Muscle of leg (tissue), 11 donors: Measurements from ENCODE around the gene ETHE1. TPM values are rescaled to one million over a fixed set of nuclear protein-coding genes. Genes with fewer than 3 reads are reported as not detected.

Experiments used
- DNase-seq: peaks from one replicate; pipeline ENCODE4 v3.0.0; 2013
- H3K27ac ChIP-seq: one replicate; pipeline ENCODE4 v1.5.1; 2013; ENCODE audit warnings: mild to moderate bottlenecking, low read length, control low read depth
- H3K27me3 ChIP-seq: one replicate; pipeline ENCODE4 v1.6.1; 2013; ENCODE audit warnings: low read length; ENCODE audit not compliant: control insufficient read depth, insufficient read depth
- H3K36me3 ChIP-seq: one replicate; pipeline ENCODE4 v1.6.1; 2013; ENCODE audit warnings: low read length; ENCODE audit not compliant: control insufficient read depth, insufficient read depth
- H3K4me1 ChIP-seq: one replicate; pipeline ENCODE4 v1.6.1; 2013; ENCODE audit warnings: low read length; ENCODE audit not compliant: control insufficient read depth, insufficient read depth
- H3K4me3 ChIP-seq: one replicate; pipeline ENCODE4 v1.5.1; 2013; ENCODE audit warnings: low read length, control low read depth
- H3K9me3 ChIP-seq: replicated peaks from 2 replicates; pipeline ENCODE4 v1.6.1; 2013; ENCODE audit warnings: low read depth, low read length; ENCODE audit not compliant: control insufficient read depth
- WGBS: methylation state at CpG from one replicate; pipeline ENCODE4 v1.1.5; 2013; ENCODE audit warnings: missing lambda C conversion rate; ENCODE audit not compliant: insufficient coverage; 5-methylcytosine and 5-hydroxymethylcytosine counted together
- polyA plus RNA-seq, 8 donors: library from polyadenylated mRNA; unstranded; fragments of 120-200 nt; gene quantifications; one replicate each; pipeline versions ENCODE4 v1.2.1 to v1.2.3, GENCODE V29; 2013; ENCODE audit warnings: inconsistent platforms in 1 of 8, low replicate concordance in 1 of 8; ENCODE audit not compliant: insufficient read length in 8 of 8, insufficient read depth in 1 of 8
- total RNA-seq: library from RNA; stranded (reverse); fragments of 120-200 nt; gene quantifications from one replicate; pipeline ENCODE4 v1.2.4, GENCODE V29; 2013

The ETHE1 gene
- total and polyA plus RNA-seq, 9 donors = 12.0 to 22.5 (median 17.1) TPM

GRCh38 chr19:43467730-43468129 lies 59.3 kb downstream of the ETHE1 start:
- Histone ChIP-seq H3K36me3 (no peaks in the 10 kb centered on the region), H3K9me3 (no peaks in the 10 kb centered on the region), H3K27ac (no peak overlapping the region), H3K27me3 (peaks cover 17% of the 10 kb centered on the region), H3K4me1 (peaks cover 24% of the 10 kb centered on the region), H3K4me3 (no peak overlapping the region)
- no peak for DNase-seq
- whole genome bisulfite sequencing = 92% methylated on average over 2 of the region's 4 CpGs

- 65% methylated on average over 6 of the region's 6 CpGs for WGBS
- DNase-seq = no peak
- H3K27ac ChIP-seq = no peak overlapping the region
Measured at GRCh38 chr19:43467276-43467675, 59.7 kb downstream of the ETHE1 start.

DNA sequence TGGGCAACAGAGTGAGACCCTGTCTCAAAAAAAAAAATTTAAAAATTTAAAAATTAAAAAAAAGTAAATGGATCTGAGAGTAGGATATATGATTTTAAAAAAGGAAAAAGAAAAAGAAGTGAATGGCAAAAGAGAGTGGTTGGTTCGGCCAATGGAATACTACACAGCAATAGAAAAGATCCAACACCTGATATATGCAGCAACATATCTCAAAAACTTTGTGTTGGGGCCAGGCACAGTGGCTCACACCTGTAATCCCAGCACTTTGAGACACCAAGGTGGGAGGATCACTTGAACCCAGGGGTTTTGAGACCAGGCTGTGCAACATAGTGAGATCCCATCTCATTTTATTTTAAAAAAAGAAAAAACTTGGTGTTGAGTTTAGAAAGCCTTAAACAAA lies 60.2 kb downstream of the ETHE1 start:
- no peaks in the 10 kb centered on the region for H3K36me3 ChIP-seq
- no peak overlapping the region for H3K4me3 ChIP-seq
- WGBS = no CpG with 5 or more reads among the region's 1 CpG
- DNase-seq = no peak
- H3K27ac ChIP-seq = no peak overlapping the region
- H3K27me3 ChIP-seq = peaks cover 17% of the 10 kb centered on the region
- H3K4me1 ChIP-seq = peaks cover 24% of the 10 kb centered on the region
- H3K9me3 ChIP-seq = no peaks in the 10 kb centered on the region

More at GRCh38 chr19:43467276-43467675, 59.7 kb downstream of the ETHE1 start:
- H3K36me3 ChIP-seq = no peaks in the 10 kb centered on the region
- no peaks in the 10 kb centered on the region for H3K9me3 ChIP-seq
- no peak overlapping the region for H3K4me3 ChIP-seq
- peaks cover 24% of the 10 kb centered on the region for H3K4me1 ChIP-seq
- H3K27me3 ChIP-seq = peaks cover 17% of the 10 kb centered on the region

DNA sequence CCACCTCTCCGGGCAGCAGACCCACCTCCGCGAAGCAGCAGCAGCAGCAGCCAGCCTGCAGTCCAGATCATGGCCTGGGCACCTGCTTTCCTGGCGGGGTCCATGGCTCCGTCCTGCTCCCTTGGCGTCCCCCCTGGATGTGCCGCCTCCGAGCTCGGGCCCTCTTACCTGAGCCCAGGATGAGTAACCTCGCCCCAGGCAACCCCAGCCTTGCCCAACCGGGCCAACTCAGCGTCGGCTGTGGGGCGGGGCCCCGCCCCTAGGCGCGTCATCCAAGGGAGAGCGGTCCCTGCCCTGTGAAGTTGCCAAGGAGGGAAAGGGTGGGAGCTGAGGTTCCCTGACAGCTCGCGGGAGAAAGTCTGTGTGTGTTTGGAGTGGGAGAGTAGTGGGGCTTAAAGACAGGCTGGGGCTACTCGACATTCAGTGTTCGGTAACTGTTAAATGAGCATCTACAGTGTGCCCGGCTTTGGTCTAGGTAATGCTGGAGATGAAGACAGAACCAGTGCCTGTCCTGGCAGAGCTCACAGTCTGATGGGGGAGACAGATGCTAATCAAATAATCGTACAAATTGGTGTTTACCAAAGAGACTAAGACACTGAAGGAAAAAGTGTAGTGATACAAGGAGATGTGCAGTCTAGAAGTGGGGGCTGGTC lies 61.4 kb downstream of the ETHE1 start, which contains the start of gene LYPD3:
TSS of gene LYPD3 (minus strand) at position 141 of the 653 bp plus-strand sequence. CDS start at position 104, 37 bp downstream.
- no peak for DNase-seq
- 21% methylated on average over 24 of the region's 24 CpGs for WGBS
- peak within 1 kb of the TSS; percentile 79 for H3K27ac ChIP-seq

DNA sequence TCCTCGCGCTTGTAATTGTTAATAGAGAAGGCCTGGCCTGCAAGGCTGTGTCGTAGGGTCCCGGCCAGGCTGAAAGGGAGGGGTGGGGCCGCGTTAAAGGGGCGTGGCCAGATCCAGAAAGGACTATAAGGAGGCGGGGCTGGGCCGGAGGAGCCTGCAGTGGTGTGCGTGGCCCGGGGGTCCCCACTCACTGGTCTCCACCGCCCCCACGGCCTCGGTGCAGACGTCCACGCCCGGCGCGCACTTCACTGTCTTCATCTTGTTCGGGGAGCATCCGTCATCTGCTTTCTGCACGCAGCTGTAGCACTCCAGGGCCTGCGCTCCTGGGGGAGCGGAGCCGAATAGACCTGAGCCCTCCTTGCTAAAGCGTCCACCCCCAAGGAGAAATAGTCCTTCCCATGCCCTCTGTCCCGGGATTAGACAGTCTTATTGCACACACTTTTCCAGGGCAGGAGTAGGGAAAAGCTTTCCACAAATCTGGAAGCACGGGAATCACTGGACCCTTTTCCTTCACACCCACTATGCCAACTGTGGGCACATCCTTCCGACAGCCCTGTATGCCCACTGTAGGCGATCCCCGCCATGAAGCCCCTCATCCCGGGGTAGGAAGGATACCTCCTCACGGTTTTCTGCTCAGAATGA lies 62.7 kb downstream of the ETHE1 start:
- WGBS = 2% methylated on average over 21 of the region's 33 CpGs

More for the DNA sequence above, 61.4 kb downstream of the ETHE1 start, which contains the start of gene LYPD3:
- Histone ChIP-seq H3K36me3 (no peaks in the 10 kb centered on the region), H3K27me3 (peaks cover 21% of the 10 kb centered on the region), H3K4me3 (peak within 1 kb of the TSS; percentile 67), H3K4me1 (peaks cover 21% of the 10 kb centered on the region), H3K9me3 (no peaks in the 10 kb centered on the region)

DNA sequence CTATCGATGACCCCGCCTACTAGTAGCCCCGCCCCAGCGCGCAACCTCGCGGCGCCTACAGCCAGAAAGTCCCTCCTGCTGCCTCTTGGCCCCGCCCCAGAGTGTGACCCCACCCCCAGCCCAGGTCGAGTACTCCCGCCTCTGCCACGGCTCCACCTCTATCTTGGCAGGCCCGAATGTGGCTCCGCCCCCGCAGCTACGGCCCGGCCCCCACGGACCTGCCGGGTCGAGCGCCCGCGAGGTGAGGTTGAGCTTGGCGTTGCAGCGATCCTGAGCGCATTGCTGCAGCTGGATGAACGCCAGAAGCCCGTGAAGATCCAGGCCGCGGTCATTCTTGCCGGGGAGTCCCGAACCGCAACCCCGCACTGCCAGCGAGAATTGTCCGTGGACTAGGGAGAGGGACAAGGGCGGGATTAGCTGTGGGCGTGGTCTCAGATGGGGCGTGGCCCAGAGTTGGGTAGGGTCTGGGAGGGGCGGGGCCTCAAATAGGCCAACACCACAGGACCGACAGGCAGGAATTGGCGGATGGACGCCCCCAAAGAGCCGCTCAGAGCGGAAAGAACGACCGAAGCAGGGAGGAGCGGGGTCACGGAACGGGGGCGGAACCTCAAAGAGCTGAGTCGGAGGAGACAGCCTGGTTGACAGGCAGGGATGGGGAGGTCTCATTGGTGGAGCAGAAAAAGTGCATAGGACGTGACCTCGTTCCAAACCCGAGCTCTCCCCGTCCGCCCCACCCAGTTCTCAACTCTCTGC lies 63.4 kb downstream of the ETHE1 start:
- Histone ChIP-seq H3K9me3 (no peaks in the 10 kb centered on the region), H3K4me1 (peaks cover 21% of the 10 kb centered on the region), H3K4me3 (peak overlapping the region; percentile 67), H3K27me3 (peaks cover 23% of the 10 kb centered on the region), H3K36me3 (no peaks in the 10 kb centered on the region), H3K27ac (peak overlapping the region; percentile 79)
- peak; percentile 97 for DNase-seq
- under 1% methylated on average over 51 of the region's 57 CpGs for WGBS

More for the DNA sequence above, 62.7 kb downstream of the ETHE1 start:
- H3K36me3 ChIP-seq = no peaks in the 10 kb centered on the region
- H3K4me1 ChIP-seq = peaks cover 21% of the 10 kb centered on the region
- H3K27me3 ChIP-seq = peaks cover 23% of the 10 kb centered on the region
- peak overlapping the region; percentile 67 for H3K4me3 ChIP-seq
- H3K27ac ChIP-seq = peak overlapping the region; percentile 79
- no peaks in the 10 kb centered on the region for H3K9me3 ChIP-seq
- DNase-seq = no peak

GRCh38 chr19:43462785-43463380 lies 64.1 kb downstream of the ETHE1 start:
- H3K27ac ChIP-seq = peak overlapping the region; percentile 75
- peak; percentile 69 for DNase-seq
- peaks cover 23% of the 10 kb centered on the region for H3K27me3 ChIP-seq
- no peaks in the 10 kb centered on the region for H3K36me3 ChIP-seq
- 3% methylated on average over 32 of the region's 33 CpGs for WGBS
- peak overlapping the region; percentile 67 for H3K4me3 ChIP-seq
- no peaks in the 10 kb centered on the region for H3K9me3 ChIP-seq
- H3K4me1 ChIP-seq = peaks cover 21% of the 10 kb centered on the region

DNA sequence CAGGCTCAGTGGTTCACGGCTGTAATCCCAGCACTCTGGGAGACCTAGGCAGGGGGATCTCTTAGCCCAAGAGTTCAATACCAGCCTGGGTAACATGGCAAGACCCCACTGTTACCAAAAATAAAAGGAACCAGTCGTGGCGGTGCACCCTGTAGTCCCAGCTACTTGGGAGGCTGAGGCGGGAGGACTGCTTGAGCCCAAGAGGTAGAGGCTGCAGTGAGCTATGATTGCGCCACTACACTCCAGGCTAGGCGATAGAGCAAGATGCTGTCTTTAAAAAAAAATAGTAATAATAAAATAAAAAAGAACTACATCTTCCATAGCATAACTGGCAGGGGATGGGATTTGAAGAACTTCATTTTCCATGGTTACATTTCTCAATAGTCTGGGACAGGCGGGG lies 64.6 kb downstream of the ETHE1 start:
- 67% methylated on average over 1 of the region's 7 CpGs for WGBS
- Histone ChIP-seq H3K4me1 (peaks cover 21% of the 10 kb centered on the region), H3K27me3 (peaks cover 23% of the 10 kb centered on the region), H3K4me3 (no peak overlapping the region), H3K27ac (no peak overlapping the region), H3K9me3 (no peaks in the 10 kb centered on the region), H3K36me3 (no peaks in the 10 kb centered on the region)
- no peak for DNase-seq

- DNase-seq = no peak
- Histone ChIP-seq H3K27ac (no peak overlapping the region), H3K9me3 (no peaks in the 10 kb centered on the region), H3K36me3 (no peaks in the 10 kb centered on the region), H3K4me1 (peaks cover 21% of the 10 kb centered on the region), H3K4me3 (no peak overlapping the region), H3K27me3 (peaks cover 23% of the 10 kb centered on the region)
- WGBS = 77% methylated on average over 6 of the region's 12 CpGs
Measured at GRCh38 chr19:43461303-43461702, 65.7 kb downstream of the ETHE1 start.
